Measurements from ENCODE around the gene NUCKS1.

DNA sequence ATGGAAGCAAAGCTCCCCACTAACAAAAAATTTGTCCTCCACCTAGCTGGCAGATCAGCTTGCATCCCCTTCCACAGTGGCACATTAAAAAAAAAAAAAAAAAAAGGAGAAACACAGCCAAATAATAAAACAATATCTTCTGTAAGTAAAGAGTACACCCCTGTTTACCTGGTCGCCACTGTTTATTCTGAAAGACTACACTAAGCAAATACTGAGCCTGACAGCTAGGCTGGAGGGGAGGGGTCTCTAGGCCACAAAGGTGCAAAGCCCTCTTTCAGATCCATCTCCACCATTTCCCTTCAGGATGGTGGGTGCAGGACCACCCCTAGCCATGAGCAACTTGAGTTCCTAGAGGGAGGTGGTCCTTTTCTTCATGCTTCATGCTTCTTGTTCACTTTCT, 46.9 kb downstream of the NUCKS1 start:
- no peak for TF ChIP-seq CTCF (IDR thresholded peaks at IDR 0.05 in 8 of 11, conservative IDR thresholded peaks at IDR 0.05 in 3 of 11)
- no peak for TF ChIP-seq POLR2A (IDR thresholded peaks at IDR 0.05)
- TF ChIP-seq POLR2AphosphoS5 (IDR thresholded peaks at IDR 0.05), result no peak

Data from spleen (tissue), 7 donors.